HPDE6-E6E7 (cell line): ENCODE data around the gene ADCY5.

Experiments
- DNase-seq: peaks from one replicate; pipeline ENCODE4 v3.0.0; 2011; ENCODE audit warnings: missing footprints; ENCODE audit errors: extremely low spot score

The ADCY5 gene

GRCh38 chr3:123342631-123343080, 106.2 kb downstream of the ADCY5 start:
- no peak for DNase-seq

GRCh38 chr3:123341871-123342630, 106.8 kb downstream of the ADCY5 start:
- no peak for DNase-seq

GRCh38 chr3:123340336-123340735, 108.6 kb downstream of the ADCY5 start:
- DNase-seq = no peak

GRCh38 chr3:123339302-123339701, 109.6 kb downstream of the ADCY5 start:
- DNase-seq = no peak

- no peak for DNase-seq
Measured at GRCh38 chr3:123338620-123339061, 110.2 kb downstream of the ADCY5 start.

GRCh38 chr3:123337948-123338619, 110.8 kb downstream of the ADCY5 start:
- DNase-seq = no peak

GRCh38 chr3:123337226-123337625, 111.7 kb downstream of the ADCY5 start:
- DNase-seq = no peak

- DNase-seq = no peak
Measured at GRCh38 chr3:123336441-123336851, 112.4 kb downstream of the ADCY5 start.

GRCh38 chr3:123336001-123336400, 112.9 kb downstream of the ADCY5 start:
- no peak for DNase-seq

- DNase-seq = no peak
Measured at GRCh38 chr3:123335007-123335670, 113.8 kb downstream of the ADCY5 start.

- no peak for DNase-seq
Measured at GRCh38 chr3:123334056-123334455, 114.8 kb downstream of the ADCY5 start.

GRCh38 chr3:123333401-123333800, 115.5 kb downstream of the ADCY5 start:
- no peak for DNase-seq

GRCh38 chr3:123332124-123332641, 116.7 kb downstream of the ADCY5 start:
- no peak for DNase-seq

GRCh38 chr3:123331651-123332050, 117.2 kb downstream of the ADCY5 start:
- DNase-seq = no peak

- no peak for DNase-seq
Measured at GRCh38 chr3:123331006-123331405, 117.9 kb downstream of the ADCY5 start.

- no peak for DNase-seq
Measured at GRCh38 chr3:123330441-123330991, 118.4 kb downstream of the ADCY5 start.

GRCh38 chr3:123329636-123330340, 119.1 kb downstream of the ADCY5 start:
- DNase-seq = no peak

GRCh38 chr3:123328851-123329635, 119.8 kb downstream of the ADCY5 start:
- DNase-seq = peak; percentile 68

- DNase-seq = no peak
Measured at GRCh38 chr3:123327956-123328850, 120.7 kb downstream of the ADCY5 start.

- DNase-seq = no peak
Measured at GRCh38 chr3:123327480-123327879, 121.4 kb downstream of the ADCY5 start.
